BE2C (cell line): Measurements from ENCODE around the gene UNC5B.

Experiments used
- DNase-seq: peaks from one replicate; pipeline ENCODE4 v3.0.0-alpha.2; 2020
- H3K27me3 ChIP-seq: fragments of 250-450 bp; sonication (Bioruptor Pico); 2 replicates; pipeline ENCODE4 v1.5.1; 2020; ENCODE audit warnings: mild to moderate bottlenecking
- H3K36me3 ChIP-seq: fragments of 250-450 bp; sonication (Bioruptor Pico); 2 replicates; pipeline ENCODE4 v1.5.1; 2020; ENCODE audit warnings: mild to moderate bottlenecking
- H3K4me1 ChIP-seq: fragments of 250-450 bp; sonication (Bioruptor Pico); 2 replicates; pipeline ENCODE4 v1.5.1; 2020
- H3K4me3 ChIP-seq: 2 replicates; pipeline ENCODE4 v1.5.1; 2011; ENCODE audit warnings: low read depth, low read length
- H3K9me3 ChIP-seq: fragments of 250-450 bp; sonication (Bioruptor Pico); 2 replicates; pipeline ENCODE4 v1.5.1; 2020
- CTCF ChIP-seq: IDR thresholded peaks from 2 replicates; pipeline ENCODE4 v1.5.1; 2012; ENCODE audit warnings: mild to moderate bottlenecking, low read depth, low read length

UNC5B gene

GRCh38 chr10:71306979-71307378 lies 94.6 kb downstream of the UNC5B start:
- DNase-seq: no peak
- no peaks in the 10 kb centered on the region for H3K27me3 ChIP-seq
- no peaks in the 10 kb centered on the region for H3K9me3 ChIP-seq
- H3K4me1 ChIP-seq: no peaks in the 10 kb centered on the region
- peaks cover 26% of the 10 kb centered on the region for H3K36me3 ChIP-seq
- TF ChIP-seq CTCF: no peak
- H3K4me3 ChIP-seq: no peak overlapping the region

GRCh38 chr10:71307469-71308085 lies 95.2 kb downstream of the UNC5B start:
- no peak for DNase-seq
- no peaks in the 10 kb centered on the region for H3K27me3 ChIP-seq
- no peaks in the 10 kb centered on the region for H3K9me3 ChIP-seq
- no peaks in the 10 kb centered on the region for H3K4me1 ChIP-seq
- H3K4me3 ChIP-seq: no peak overlapping the region
- TF ChIP-seq CTCF: no peak
- H3K36me3 ChIP-seq: peaks cover 22% of the 10 kb centered on the region

- Histone ChIP-seq H3K27me3 (no peaks in the 10 kb centered on the region), H3K9me3 (no peaks in the 10 kb centered on the region), H3K4me1 (no peaks in the 10 kb centered on the region; the same call in 1 of the 2 replicates), H3K36me3 (peaks cover 17% of the 10 kb centered on the region), H3K4me3 (no peak overlapping the region)
- TF ChIP-seq CTCF: no peak
- no peak for DNase-seq
Observed at GRCh38 chr10:71308244-71308643, 95.9 kb downstream of the UNC5B start.

GRCh38 chr10:71308985-71309384 lies 96.6 kb downstream of the UNC5B start:
- no peaks in the 10 kb centered on the region for H3K27me3 ChIP-seq
- no peaks in the 10 kb centered on the region for H3K9me3 ChIP-seq
- H3K36me3 ChIP-seq: peaks cover 10% of the 10 kb centered on the region
- no peak for TF ChIP-seq CTCF
- H3K4me1 ChIP-seq: no peaks in the 10 kb centered on the region; the same call in none of the 2 replicates
- DNase-seq: no peak
- no peak overlapping the region for H3K4me3 ChIP-seq

GRCh38 chr10:71309919-71310318 lies 97.5 kb downstream of the UNC5B start:
- H3K36me3 ChIP-seq: peaks cover 1% of the 10 kb centered on the region
- DNase-seq: no peak
- H3K4me3 ChIP-seq: no peak overlapping the region
- no peaks in the 10 kb centered on the region for H3K27me3 ChIP-seq
- no peaks in the 10 kb centered on the region for H3K9me3 ChIP-seq
- no peak for TF ChIP-seq CTCF
- no peaks in the 10 kb centered on the region; the same call in none of the 2 replicates for H3K4me1 ChIP-seq

GRCh38 chr10:71312220-71312619 lies 99.8 kb downstream of the UNC5B start:
- no peaks in the 10 kb centered on the region; the same call in none of the 2 replicates for H3K4me1 ChIP-seq
- H3K36me3 ChIP-seq: no peaks in the 10 kb centered on the region
- DNase-seq: no peak
- no peaks in the 10 kb centered on the region for H3K9me3 ChIP-seq
- no peak overlapping the region for H3K4me3 ChIP-seq
- H3K27me3 ChIP-seq: no peaks in the 10 kb centered on the region
- no peak for TF ChIP-seq CTCF
